IMR-90 (cell line): Measurements from ENCODE around the gene SLC2A8. TPM values are rescaled to one million over a fixed set of nuclear protein-coding genes. Genes with fewer than 3 reads are reported as not detected.
A peak's percentile ranks its signal among the peaks of the same experiment; 100 is the strongest.

Source experiments
- BHLHE40 ChIP-seq: fragments of 150-350 bp; IDR thresholded peaks from 2 replicates; pipeline ENCODE4 v1.6.1; 2016; ENCODE audit warnings: mild to moderate bottlenecking, low read depth, low read length
- CEBPB ChIP-seq: IDR thresholded peaks from 2 replicates; pipeline ENCODE4 v1.6.1; 2012; ENCODE audit warnings: low read depth, low read length, improper control_type of control experiment
- MAFK ChIP-seq: IDR thresholded peaks from 2 replicates; pipeline ENCODE4 v1.6.1; 2012; ENCODE audit warnings: low read depth, low read length, improper control_type of control experiment
- MAZ ChIP-seq: IDR thresholded peaks from 2 replicates; pipeline ENCODE4 v1.6.1; 2012; ENCODE audit warnings: low read depth, mild to moderate bottlenecking, low read length, improper control_type of control experiment, moderate library complexity, borderline replicate concordance
- MXI1 ChIP-seq: IDR thresholded peaks from 2 replicates; pipeline ENCODE4 v1.6.1; 2012; ENCODE audit warnings: low read depth, mild to moderate bottlenecking, low read length, moderate library complexity, borderline replicate concordance
- NFE2L2 ChIP-seq: fragments of 150-350 bp; IDR thresholded peaks from 2 replicates; pipeline ENCODE4 v1.6.1; 2016; ENCODE audit warnings: low read depth, mild to moderate bottlenecking, low read length
- RFX5 ChIP-seq: IDR thresholded peaks from 2 replicates; pipeline ENCODE4 v1.8.0; 2012; ENCODE audit warnings: low read depth, mild to moderate bottlenecking, low read length, moderate library complexity
- polyA plus RNA-seq, 3 experiments: library from polyadenylated mRNA; depleted of rRNA; stranded (reverse); fragments of >200 nt; gene quantifications; 2 replicates each; pipeline ENCODE4 v1.2.3, GENCODE V29; 2012; ENCODE audit warnings: low replicate concordance in 1 of 3
- total RNA-seq: library from RNA; depleted of rRNA; stranded (reverse); fragments of >200 nt; gene quantifications from 2 replicates; pipeline ENCODE4 v1.2.3, GENCODE V29; 2012

SLC2A8 gene
- total and polyA plus RNA-seq, 2 of the 4 experiments (the other 2 are of a cell fraction) = 9.0 to 12.0 TPM

- TF ChIP-seq CEBPB (no peak), RFX5 (peak; percentile 39; the same call in 1 of the 2 replicates), MAZ (peak; percentile 66; the same call in 1 of the 2 replicates), MAFK (no peak), MXI1 (no peak), NFE2L2 (no peak), BHLHE40 (no peak)
Measured at GRCh38 chr9:127396808-127397645, at the start of gene SLC2A8 (continued).
